Gastrocnemius medialis (tissue), 4 donors: Measurements from ENCODE around the gene PLAAT4.

ENCODE experiments used
- POLR2A ChIP-seq, 2 donors: fragments of 450-650 bp; IDR thresholded peaks; one replicate each; pipeline ENCODE4 v1.6.1; 2017; ENCODE audit warnings: antibody characterized with exemption in 2 of 2, mild to moderate bottlenecking in 2 of 2, moderate library complexity in 2 of 2
- TF ChIP-seq, protein P1 (sequence below), 5 experiments: fragments of 450-650 bp in 3 of 5; fragments of 200-600 bp in 2 of 5; sonication (generic) in 2 of 5; IDR thresholded peaks in 4 of 5; conservative IDR thresholded peaks in 1 of 5; 1 replicate in 4 of 5; 2 replicates in 1 of 5; pipeline ENCODE4 v1.5.1; 2016 to 2019; ENCODE audit warnings: antibody characterized with exemption in 5 of 5, mild to moderate bottlenecking in 3 of 5, moderate library complexity in 3 of 5

DNA sequence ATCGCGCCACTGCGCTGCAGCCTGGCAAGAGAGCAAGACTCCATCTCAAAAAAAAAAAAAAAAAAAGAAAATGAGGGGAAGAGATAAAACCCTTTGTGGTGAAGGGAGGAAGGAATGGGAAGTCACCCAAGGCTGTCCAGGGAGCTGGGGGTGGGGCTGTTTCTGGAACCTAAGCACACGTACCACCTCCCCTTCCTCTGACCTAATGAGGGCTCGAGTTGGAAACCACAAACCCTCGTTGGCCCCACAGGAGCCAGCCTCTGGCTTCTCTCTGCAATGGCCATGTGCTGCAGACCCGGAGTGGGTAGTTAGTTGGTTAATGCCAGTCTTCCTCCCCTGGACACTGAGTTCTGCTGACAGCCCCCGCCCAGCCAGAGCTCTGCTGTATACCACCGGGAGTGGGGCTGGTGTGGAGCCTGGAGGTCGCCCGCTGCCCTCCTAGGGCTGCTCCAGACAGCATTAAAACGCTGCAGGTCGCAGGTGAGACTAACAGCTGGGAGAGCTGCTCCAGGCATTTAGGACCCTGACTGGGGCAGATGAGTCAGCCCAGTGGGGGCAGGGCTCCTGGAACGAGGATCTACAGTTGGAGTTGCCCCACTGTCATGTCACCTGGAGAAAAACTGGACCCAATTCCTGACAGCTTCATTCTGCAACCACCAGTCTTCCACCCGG, 30.6 kb upstream of the PLAAT4 start, which contains the start of gene LGALS12:
- TF ChIP-seq, protein P1, sequence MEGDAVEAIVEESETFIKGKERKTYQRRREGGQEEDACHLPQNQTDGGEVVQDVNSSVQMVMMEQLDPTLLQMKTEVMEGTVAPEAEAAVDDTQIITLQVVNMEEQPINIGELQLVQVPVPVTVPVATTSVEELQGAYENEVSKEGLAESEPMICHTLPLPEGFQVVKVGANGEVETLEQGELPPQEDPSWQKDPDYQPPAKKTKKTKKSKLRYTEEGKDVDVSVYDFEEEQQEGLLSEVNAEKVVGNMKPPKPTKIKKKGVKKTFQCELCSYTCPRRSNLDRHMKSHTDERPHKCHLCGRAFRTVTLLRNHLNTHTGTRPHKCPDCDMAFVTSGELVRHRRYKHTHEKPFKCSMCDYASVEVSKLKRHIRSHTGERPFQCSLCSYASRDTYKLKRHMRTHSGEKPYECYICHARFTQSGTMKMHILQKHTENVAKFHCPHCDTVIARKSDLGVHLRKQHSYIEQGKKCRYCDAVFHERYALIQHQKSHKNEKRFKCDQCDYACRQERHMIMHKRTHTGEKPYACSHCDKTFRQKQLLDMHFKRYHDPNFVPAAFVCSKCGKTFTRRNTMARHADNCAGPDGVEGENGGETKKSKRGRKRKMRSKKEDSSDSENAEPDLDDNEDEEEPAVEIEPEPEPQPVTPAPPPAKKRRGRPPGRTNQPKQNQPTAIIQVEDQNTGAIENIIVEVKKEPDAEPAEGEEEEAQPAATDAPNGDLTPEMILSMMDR (IDR thresholded peaks at IDR 0.05 in 4 of 5, conservative IDR thresholded peaks at IDR 0.05 in 1 of 5) = no peak
- no peak for TF ChIP-seq POLR2A (IDR thresholded peaks at IDR 0.05)
